NOMO-1 (cell line): Measurements from ENCODE around the gene WDR45B.
A peak's percentile ranks its signal among the peaks of the same experiment; 100 is the strongest.

Source experiments
- DNase-seq, 2 experiments: peaks; one replicate each; lab custom pipeline; 2025; ENCODE audit not compliant: unreplicated experiment in 2 of 2; lab: John Stamatoyannopoulos, UW

Gene WDR45B

DNA sequence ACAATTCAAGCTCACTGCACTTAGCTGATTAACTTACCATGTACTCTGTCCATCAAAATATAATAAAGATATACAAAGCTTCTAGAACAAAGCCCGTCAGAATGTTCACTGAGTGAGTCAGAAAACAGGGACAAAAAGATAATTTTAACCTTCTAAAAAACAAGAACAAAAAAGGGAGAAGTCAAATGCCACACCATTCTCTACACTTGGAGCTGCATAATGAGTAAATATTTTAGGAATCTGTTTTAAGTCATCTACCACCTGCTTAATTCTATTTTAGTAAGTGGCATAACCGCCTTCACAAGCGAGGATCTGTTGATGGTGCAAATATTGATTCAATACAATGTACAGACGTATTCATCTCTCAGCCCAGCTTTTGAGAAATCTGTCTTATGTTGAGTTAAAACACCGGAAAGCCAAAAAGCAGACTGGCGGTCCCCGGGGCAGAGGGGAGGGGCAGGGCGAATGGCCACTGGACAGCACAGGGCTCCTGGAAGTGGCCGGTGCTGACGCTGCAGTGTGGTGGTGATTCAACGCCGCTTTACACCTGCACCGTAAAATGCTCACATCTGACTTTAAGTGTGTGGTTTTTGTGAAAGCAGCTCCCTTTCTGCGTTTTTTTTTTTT lies 30.1 kb upstream of the WDR45B start:
- DNase-seq = peak; percentile 10 to 42

DNA sequence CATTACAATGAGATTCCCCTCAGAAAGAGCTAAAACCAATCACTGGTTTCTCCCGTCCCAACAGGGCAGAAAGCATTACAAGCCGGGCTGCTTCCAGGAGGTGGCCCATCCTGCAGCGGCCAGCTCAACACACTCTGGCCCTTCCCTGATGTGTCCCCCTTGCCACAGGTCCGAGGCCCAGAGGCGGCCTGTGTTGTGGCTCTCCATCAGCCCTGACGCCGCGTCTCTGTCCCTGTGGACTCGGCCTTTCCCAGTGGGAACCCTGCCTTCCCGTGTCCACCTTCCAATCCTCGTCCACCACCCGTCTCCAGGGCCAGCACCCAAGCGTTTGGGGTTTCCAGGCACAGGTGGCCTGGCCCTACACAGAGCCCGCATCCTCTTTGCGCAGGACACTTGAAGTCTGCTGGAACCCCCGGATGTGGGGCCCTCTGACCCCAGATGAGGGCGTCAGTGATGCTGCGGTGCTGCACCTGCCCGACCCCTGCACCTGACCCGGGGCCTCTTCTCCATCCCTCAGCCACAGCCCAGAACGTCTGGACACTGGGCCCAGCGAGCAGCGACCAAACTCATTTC lies 29.2 kb upstream of the WDR45B start:
- no peak for DNase-seq

DNA sequence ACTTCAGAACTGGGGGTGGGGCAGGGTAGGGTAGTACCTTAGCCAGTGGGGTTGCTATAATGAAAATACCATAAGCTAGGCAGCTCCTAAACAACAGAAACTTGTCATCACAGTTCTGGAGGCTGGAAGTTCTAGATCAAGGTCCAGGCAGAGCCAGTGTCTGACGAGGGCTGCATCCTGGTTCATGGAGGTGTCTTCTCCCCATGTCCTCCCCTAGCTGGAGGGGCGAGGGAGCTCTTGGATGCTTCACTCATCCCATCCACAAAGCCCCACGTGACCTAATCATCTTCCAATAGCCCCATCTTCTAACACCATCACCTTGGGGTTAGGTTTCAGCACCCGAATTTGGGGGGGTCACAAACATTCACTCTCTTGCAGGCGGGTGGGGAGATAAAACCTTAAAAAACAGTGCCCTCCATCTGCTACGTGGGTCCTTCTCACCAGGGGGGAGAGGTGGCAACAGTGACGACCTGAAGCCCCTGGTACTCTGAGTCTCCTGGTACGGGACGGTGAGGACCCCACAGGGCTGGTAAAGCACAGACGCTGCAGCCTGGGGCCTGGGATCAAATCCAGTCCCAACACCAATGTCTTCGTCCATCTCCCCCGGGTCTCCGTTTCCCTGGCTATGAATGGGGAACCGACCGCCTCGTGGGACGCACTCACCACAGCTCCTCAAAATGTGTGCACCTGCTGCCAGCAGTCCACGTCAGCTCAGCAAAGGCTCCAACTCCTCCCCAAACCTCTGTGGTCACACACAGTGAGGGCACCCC lies 27.4 kb upstream of the WDR45B start:
- no peak for DNase-seq

DNA sequence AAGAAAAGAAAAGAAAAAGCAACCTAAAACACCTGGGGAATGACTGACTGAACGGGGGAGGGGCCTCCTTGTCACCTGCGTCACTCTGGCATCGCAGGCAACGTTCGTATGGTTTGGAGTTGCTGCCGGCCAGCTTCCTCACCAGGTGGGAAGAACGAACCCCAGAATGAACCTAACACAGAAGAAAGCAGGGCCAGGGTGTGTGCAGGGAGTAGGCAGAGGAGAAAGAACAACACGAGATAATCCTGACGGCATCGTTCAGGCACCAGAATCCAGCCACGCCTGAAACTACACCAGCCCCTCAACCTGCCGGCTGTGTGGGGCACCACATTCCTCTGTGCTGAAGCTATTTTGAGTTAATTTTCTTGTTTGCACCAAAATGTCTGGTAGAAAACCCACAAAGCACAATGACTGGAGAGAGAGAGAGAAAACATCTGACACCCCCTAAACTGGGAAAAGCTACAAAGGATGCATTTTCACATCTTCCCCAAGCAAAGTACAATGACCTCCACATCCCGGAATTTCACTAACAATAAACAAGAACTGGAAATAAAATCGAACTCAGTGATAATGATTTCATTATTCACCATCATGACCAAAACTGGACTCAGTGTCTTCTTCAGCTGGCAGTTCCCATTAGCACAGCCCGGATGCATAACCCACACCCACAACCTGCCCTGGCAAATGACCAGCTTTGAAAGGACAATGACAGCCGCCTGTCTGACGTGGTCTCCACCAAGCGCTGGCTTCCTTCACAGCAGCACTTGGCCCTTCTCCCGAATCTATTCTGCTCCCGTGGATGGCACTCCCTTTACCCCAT lies 26.6 kb upstream of the WDR45B start:
- no peak for DNase-seq

DNA sequence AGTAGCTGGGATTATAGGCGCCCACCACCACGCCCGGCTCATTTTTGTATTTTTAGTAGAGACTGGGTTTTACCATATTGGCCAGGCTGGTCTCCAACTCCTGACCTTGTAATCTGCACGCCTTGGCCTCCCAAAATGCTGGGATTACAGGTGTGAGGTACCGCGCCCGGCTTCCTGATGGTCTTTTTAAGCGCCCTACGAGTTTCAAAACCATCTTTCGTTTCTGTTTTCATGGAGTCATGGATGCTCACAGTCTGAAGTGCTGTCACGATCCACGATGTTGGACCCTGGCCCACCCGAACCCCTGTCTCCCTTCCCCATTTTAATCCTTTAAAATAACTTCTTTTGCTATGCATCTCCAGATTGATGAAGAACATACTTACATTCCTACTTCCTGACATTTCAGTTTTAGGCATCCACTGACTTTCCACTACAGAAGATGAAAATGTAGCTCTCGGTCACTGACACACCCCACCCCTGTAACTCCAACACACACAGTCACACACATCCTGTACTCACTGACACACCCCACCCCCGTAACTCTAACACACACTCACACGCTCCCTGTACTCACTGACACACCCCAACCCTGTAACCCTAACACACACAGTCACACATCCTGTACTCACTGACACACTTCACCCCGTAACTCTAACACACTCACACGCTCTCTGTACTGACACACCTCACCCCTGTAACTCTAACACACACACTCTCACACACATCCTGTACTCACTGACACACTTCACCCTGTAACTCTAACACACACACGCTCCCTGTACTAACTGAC lies 22.6 kb upstream of the WDR45B start:
- DNase-seq = no peak

DNA sequence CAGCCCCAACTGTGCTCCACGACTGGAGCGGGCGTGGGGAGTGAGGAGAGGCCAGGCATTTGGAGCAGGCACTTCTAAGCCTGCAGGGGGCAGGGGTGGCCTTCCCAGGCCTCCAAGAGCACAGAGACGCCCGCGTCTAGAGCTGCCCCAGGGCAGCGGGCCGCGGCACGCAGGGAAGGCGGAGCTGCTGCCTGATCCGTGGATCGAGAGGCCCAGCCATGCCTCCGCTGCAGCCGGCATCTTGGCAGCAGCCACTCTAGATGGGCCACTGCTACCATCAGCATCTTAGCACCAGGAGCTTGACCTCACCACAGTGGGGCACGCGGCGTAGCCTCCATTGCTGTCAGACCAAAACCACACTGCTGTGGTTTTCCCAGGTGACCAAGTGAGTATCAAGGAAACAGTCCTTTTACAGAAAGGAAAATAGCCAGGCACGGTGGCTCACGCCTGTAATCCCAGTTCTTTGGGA lies 20.4 kb upstream of the WDR45B start:
- DNase-seq = peak; percentile 69 to 79

DNA sequence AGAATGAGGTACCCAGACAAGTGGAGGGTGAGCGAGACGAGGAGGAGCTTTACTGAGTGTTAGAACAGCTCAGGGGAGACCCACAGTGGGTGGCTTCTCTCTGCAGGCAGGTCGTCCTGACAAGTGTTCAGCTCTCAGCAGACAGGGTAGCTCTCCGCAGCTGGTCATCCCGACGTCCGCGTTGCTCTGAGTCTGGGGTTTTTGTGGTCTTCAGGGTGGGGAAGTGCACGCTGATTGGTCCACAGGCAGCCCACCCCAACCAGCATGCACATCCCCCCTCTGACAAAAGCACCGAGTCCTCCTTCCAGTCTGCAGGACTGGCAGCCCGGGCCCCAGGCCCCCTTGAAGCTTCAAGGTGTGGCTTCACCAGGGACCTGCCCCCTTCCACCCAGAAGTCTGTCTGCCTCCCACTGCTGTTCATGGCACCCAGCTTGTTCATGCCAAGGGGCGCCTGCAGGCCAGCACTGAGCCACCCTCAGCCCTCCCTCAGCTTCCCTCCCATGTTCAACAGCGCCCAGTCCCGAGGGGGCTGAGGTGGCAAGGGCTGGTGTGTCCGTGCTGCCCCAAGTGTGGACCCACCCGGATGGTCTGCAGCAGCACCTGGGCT lies 19.9 kb upstream of the WDR45B start:
- no peak for DNase-seq

DNA sequence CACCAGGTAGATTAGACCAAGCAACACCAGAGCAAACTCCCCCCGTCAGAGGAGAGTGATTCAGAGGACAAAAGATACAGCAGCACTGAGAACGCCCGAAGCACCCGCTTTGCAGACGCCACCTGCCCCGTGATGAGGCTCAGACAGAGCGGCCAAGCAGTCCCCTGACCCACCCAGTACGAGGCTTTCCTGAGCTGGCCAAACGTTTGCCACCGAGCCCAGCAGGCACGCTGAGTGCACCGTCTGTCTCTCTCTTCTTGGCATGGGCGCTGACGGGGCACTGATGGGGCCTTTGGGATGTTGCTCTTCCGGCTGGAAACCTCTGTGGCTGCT lies 19.4 kb upstream of the WDR45B start:
- DNase-seq = no peak

DNA sequence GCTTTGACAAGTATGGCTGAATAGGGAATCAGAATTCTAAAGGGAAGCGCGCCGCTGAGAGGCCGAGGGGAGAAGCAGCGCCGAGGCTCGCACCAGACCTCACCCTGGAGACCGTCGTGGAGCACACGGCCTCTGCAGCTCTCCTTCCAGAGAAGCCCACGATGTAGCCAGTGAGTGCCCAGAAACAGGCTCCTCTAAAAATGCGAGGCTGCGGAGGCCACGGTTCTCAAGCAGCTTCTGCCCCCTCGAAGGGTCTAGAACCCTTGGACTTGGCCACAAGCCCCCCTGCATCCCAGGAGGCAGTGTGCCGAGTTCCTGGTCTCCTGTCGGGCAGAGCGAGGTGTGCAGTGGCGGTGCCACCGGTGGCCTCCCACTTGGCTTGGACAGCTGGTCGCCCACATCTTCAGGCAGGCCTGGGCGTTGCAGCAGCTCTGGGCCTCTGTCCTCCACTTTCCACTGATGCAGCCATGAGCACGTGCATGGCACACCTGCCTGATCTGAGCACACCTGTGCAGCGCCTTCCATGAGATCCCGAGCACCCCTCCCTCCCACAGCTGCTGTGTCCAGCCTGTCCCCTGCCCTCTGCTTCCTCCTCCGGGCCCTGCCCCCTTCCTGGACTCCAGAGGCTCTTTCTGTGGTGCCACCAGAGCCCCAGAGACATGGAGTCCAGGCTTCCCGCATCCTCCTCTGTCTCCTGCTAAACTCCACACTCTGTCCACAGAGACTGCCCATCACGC lies 18.9 kb upstream of the WDR45B start:
- no peak for DNase-seq

DNA sequence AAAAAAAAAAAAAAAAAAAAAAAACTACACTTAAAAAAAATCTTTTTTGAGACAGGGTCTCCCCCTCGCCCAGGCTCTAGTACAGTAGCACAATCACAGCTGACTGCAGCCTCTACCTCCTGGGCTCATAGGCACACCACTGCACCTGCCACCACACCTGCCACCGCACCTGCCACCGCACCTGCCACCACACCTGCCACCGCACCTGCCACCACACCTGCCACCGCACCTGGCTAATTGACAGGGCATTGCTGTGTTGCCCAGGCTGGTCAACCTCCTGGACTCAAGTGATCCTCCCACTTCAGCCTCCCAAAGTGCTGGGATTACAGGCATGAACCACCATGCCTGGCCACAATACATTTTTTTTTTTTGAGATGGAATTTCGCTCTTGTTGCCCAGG lies 17.6 kb upstream of the WDR45B start:
- DNase-seq = no peak

DNA sequence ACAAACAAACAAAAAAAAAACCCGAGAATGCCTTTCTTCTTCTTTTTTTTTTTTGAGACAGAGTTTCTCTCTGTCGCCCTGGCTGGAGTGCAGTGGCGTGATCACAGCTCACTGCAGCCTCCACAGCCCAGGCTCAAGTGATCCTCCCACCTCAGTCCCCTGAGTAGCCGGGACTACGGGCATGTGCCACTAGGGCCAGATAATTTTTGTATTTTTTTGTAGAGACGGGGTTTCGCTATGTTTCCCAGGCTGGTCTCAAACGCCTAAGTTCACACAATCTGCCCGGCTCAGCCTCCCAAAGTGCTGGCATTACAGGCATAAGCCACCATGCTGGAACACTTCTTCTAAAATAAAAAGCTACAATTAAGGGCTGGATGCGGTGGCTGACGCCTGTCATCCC lies 17.0 kb upstream of the WDR45B start:
- no peak for DNase-seq

DNA sequence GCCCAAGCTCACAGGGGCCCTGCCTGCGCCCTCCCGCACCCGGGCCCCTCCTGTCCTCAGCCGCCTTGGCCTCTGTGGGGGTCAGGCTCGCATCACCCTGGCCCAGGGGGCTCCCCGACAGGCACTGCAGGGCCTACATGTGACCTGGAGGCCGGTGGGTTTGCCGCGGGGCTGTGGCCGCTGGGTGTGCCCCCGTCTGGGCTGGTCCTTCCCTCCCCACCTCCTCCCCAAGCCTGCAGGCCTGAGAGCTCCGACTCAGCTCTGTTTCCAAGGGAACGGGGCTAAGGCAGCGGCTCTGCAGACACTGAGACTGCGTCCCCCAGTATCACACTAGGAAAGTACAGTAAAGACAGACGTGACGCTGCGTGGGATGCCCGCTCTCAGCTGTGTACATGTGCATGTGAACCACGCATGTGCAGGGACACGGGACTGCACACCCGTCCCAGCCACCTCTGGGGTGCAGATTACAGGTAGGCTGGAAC lies 16.5 kb upstream of the WDR45B start:
- DNase-seq = no peak

DNA sequence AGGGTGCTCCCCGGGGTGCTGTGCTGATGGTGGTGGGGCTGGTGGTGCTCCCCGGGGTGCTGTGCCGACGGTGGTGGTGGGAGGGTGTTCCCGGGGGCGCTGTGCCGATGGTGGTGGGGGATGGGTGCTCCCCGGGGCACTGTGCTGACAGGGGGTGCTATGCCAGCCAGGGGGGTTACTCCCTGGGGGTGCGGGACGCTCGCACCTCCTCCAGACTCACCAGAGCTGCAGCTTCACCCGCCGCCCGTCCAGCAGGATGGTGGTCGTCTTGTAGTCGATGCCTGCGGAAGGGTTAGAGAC lies 16.0 kb upstream of the WDR45B start:
- no peak for DNase-seq

DNA sequence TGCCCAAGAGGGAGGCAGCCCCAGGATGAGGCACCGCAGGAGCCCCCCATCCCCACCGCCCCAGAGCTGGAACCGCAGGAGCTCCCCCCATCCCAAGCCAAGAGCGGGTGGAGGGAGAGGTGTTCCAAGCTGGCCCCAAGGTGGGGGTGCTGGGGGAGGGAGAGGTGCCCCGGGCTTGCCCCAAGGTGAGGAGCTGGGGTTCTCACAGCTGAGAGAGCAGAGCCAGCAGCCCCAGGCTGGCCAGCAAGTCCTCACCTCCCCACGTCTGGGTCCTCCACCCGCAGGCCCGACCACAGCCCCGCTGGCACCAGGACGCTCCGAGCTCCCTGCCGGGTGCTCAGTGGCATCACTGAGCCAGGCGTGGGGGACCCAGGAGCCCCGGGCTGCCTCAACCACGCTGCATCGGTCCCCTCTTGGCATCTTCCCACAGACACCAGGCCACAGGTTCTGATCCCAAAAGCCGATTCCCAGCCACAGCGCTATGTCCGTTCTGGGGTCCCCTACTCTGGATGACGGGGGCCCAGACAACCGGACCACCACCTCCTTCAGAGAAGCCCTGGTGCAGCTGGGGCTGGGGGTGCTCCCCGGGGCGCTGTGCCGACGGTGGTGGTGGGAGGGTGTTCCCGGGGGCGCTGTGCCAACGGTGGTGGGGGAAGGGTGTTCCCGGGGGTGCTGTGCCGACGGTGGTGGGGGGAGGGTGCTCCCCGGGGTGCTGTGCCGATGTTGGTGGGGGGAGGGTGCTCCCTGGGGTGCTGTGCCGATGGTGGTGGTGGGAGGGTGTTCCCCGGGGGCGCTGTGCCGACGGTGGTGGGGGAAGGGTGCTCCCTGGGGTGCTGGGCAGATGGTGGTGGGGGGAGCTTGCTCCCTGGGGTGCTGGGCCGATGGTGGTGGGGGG lies 15.4 kb upstream of the WDR45B start:
- no peak for DNase-seq

DNA sequence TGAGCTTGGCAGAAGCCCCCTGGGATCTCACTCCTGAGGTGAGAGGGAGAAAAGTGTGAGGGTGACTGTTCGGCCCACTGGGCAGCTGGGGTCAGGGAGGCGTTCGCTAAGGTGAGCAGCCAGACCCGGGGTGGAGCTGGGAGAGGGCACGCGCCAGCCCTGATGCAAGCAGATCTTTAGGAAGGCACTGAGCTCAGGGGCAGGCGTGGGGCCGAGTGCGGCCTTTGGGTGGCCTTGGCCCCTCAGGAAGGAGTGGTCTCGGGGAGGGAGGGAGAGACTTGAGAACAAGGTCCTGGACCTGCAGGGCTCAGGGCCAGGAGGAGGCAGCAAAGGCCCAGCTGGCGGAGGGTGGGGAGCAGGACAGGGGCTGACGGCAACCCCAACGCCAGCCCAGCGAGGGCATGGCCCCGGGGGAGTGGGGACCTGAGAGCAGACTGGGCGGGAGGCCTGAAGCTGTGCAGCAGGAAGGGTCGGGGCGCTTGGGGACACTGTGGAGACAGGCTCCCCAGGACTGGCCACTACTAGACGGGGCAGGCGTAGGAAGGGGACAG lies 14.5 kb upstream of the WDR45B start:
- DNase-seq = no peak

DNA sequence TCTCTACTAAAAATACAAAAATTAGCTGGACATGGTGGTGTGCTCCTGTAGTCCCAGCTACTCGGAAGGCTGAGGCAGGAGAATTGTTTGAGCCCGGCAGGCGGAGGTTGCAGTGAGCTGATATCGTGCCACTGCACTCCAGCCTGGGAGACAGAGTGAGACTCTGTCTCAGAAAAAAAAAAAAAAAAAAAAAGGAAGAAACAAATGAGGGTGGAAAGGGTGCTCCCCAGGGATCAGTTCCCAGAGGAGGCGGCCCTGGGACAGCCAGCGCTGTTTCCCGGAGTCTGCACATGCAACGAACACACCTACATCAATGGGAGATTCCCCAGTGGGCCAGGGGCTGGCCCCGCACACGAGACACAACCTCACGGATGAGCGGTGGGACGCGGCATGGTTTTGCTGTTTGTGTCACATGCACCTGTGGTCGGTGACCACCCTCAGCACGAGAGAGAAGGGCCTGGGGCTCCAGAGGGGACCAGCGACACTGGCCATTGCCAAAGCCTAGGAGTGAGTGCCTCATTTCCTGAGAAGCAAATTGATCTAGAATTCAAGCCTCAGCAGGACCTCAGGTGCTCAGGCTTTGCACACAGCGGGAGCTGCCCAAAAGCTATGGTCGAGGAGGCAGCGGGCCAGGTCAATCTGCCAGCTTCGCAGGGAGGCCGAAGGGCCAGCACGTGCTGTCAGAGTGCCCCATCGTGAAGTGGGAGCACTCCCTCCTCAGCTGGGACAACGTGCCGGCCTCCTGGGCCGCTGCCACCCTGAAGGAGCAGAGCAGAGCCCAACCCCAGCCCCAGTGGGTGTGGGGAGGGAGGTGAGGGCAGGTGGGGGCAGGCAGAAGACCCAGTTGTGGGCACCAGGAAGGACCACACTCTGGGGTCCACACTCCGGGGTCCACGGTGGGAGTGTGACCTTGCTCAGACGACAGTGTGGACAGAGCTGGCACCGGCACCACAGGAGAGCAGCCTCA lies 13.8 kb upstream of the WDR45B start:
- no peak for DNase-seq

DNA sequence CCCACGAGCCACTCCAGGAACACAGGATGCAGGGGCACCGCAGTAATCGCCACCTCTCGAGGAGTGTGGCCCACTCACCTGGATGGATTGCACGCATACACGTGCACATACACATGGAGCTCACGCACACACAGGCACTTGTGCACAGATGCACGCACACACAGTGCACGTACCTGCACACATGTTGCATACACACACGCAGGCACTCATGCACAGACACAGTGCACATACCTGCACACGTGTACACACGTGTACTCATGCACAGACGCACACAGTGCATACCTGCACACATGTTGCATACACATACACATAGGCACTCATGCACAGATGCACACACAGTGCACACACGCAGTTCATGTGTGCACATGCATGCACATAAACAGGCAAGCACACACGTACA lies 11.6 kb upstream of the WDR45B start:
- DNase-seq = no peak
